Measurements from ENCODE around the gene PPP3R1.

Gene PPP3R1

DNA sequence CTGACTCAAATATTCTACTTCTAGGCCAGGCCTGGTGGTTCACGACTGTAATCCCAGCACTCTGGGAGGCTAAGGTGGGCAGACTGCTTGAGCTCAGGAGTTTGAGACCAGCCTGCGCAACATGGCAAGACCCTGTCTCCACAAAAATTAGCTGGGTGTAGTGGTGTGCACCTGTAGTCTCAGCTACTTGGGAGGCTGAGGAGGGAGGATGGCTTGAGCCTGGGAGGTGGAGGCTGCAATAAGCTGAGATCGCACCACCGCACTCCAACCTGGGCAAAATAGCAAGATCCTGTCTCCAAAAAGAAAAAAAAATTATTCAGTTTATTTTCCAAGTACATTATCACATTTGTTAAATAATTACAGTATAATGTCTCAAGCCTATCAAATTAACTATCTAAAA lies 7.3 kb downstream of the PPP3R1 start:
- no peak overlapping the region for H2AK5ac ChIP-seq (ENCODE audit: low read length)
- DNase-seq: no peak
- no peaks in the 10 kb centered on the region for H3K27me3 ChIP-seq (ENCODE audit: insufficient read depth, low read length)
- H3K36me3 ChIP-seq (ENCODE audit: control insufficient read depth in 1 of 2, insufficient read depth in 2 of 2, low read length in 2 of 2): peaks cover 3 to 4% of the 10 kb centered on the region in 2 experiments
- H2BK120ac ChIP-seq (ENCODE audit: insufficient read depth, low read length, poor library complexity): no peak overlapping the region
- H3K4me1 ChIP-seq (ENCODE audit: control insufficient read depth in 1 of 2, insufficient read depth in 2 of 2, low read length in 2 of 2): peaks cover 3 to 5% of the 10 kb centered on the region in 2 experiments
- H3K14ac ChIP-seq (ENCODE audit: low read length): no peak overlapping the region
- H3K18ac ChIP-seq (ENCODE audit: low read length): no peak overlapping the region
- no peaks in the 10 kb centered on the region for H3K9me3 ChIP-seq (ENCODE audit: insufficient read depth, low read depth, low read length)
- peaks cover 23% of the 10 kb centered on the region for H3K79me2 ChIP-seq (ENCODE audit: control insufficient read depth, insufficient read depth, low read length, poor library complexity)
- H4K91ac ChIP-seq (ENCODE audit: low read depth, low read length): no peak overlapping the region
- H3K4me3 ChIP-seq (ENCODE audit: low read depth, low read length): no peak overlapping the region
- H3K23ac ChIP-seq (ENCODE audit: low read length): no peak overlapping the region
- H3K9ac ChIP-seq (ENCODE audit: low read length): no peak overlapping the region
- H3K4me2 ChIP-seq (ENCODE audit: low read length): no peak overlapping the region
- WGBS (ENCODE audit: extremely low coverage, insufficient coverage, insufficient read length): no CpG with 5 or more reads among the region's 4 CpGs
- H2AFZ ChIP-seq (ENCODE audit: insufficient read depth, low read length, poor library complexity): no peak overlapping the region
- no peak overlapping the region for H2BK12ac ChIP-seq (ENCODE audit: low read length)
- H3K27ac ChIP-seq (ENCODE audit: low read depth, low read length): no peak overlapping the region
- peak overlapping the region; percentile 97 for H3K4ac ChIP-seq (ENCODE audit: low read depth, low read length)
- H4K12ac ChIP-seq (ENCODE audit: low read depth, low read length): peak overlapping the region; percentile 54
- no peak overlapping the region for H4K8ac ChIP-seq (ENCODE audit: low read depth, low read length)
- H2BK5ac ChIP-seq (ENCODE audit: low read depth, low read length, poor library complexity): no peak overlapping the region
- no peaks in the 10 kb centered on the region for H3K79me1 ChIP-seq (ENCODE audit: low read length)

DNA sequence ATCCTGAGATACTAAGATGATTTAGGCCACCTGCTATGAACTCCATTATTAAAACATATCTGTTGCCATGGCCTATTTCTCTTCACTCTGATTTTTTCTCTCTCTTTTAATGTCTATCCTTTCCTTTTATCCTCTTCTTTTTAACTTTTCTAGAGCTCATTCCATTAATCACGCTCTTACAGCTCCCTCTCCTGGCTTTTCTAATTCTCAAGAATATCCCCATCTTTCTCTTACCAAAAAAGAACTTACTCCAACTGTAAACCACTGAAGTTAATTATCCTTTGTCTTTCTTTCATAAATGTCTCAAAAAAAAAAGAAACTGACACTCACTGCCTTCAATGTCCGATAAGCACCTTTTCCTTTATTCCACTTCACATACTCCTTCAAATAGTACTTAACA lies 7.9 kb downstream of the PPP3R1 start:
- Histone ChIP-seq H4K8ac (ENCODE audit: low read depth, low read length) (no peak overlapping the region), H2BK12ac (ENCODE audit: low read length) (no peak overlapping the region), H4K91ac (ENCODE audit: low read depth, low read length) (no peak overlapping the region), H3K79me2 (ENCODE audit: control insufficient read depth, insufficient read depth, low read length, poor library complexity) (peaks cover 23% of the 10 kb centered on the region), H3K36me3 (ENCODE audit: control insufficient read depth in 1 of 2, insufficient read depth in 2 of 2, low read length in 2 of 2) (peaks cover 3 to 4% of the 10 kb centered on the region in 2 experiments), H2AFZ (ENCODE audit: insufficient read depth, low read length, poor library complexity) (no peak overlapping the region), H3K4ac (ENCODE audit: low read depth, low read length) (peak overlapping the region; percentile 94), H4K12ac (ENCODE audit: low read depth, low read length) (no peak overlapping the region), H2BK120ac (ENCODE audit: insufficient read depth, low read length, poor library complexity) (no peak overlapping the region), H3K27ac (ENCODE audit: low read depth, low read length) (no peak overlapping the region), H3K4me1 (ENCODE audit: control insufficient read depth in 1 of 2, insufficient read depth in 2 of 2, low read length in 2 of 2) (peaks cover 3 to 5% of the 10 kb centered on the region in 2 experiments), H3K79me1 (ENCODE audit: low read length) (no peaks in the 10 kb centered on the region), H3K4me2 (ENCODE audit: low read length) (no peak overlapping the region), H3K18ac (ENCODE audit: low read length) (no peak overlapping the region), H3K14ac (ENCODE audit: low read length) (no peak overlapping the region), H3K23ac (ENCODE audit: low read length) (no peak overlapping the region), H3K4me3 (ENCODE audit: low read depth, low read length) (no peak overlapping the region), H3K9ac (ENCODE audit: low read length) (no peak overlapping the region), H2AK5ac (ENCODE audit: low read length) (no peak overlapping the region), H3K27me3 (ENCODE audit: insufficient read depth, low read length) (no peaks in the 10 kb centered on the region), H3K9me3 (ENCODE audit: insufficient read depth, low read depth, low read length) (no peaks in the 10 kb centered on the region), H2BK5ac (ENCODE audit: low read depth, low read length, poor library complexity) (no peak overlapping the region)
- WGBS (ENCODE audit: extremely low coverage, insufficient coverage, insufficient read length): no CpG with 5 or more reads among the region's 2 CpGs
- DNase-seq: no peak

DNA sequence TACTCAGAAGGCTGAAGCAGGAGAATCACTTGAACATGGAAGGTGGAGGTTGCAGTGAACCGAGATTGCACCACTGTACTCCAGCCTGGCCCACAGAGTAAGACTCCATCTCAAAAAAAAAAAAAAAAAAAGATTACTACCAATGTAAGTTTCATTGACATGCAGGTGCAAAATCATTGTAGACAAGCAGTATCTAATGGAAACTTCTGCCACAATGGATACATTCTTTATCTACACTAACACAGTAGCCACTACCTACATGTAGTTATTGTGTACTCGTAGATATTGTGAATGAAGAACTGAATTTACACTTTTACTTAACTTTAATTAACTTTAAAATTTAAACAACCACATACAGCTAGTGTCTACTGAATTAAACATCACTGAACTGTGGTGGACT lies 10.6 kb downstream of the PPP3R1 start:
- Histone ChIP-seq H4K91ac (ENCODE audit: low read depth, low read length) (no peak overlapping the region), H3K4ac (ENCODE audit: low read depth, low read length) (peak overlapping the region; percentile 93), H2BK120ac (ENCODE audit: insufficient read depth, low read length, poor library complexity) (no peak overlapping the region), H3K4me2 (ENCODE audit: low read length) (no peak overlapping the region), H3K79me2 (ENCODE audit: control insufficient read depth, insufficient read depth, low read length, poor library complexity) (peaks cover 15% of the 10 kb centered on the region), H2BK12ac (ENCODE audit: low read length) (no peak overlapping the region), H3K4me1 (ENCODE audit: control insufficient read depth in 1 of 2, insufficient read depth in 2 of 2, low read length in 2 of 2) (peaks cover 0 to under 1% of the 10 kb centered on the region in 2 experiments), H3K9ac (ENCODE audit: low read length) (no peak overlapping the region), H2BK5ac (ENCODE audit: low read depth, low read length, poor library complexity) (no peak overlapping the region), H3K27me3 (ENCODE audit: insufficient read depth, low read length) (no peaks in the 10 kb centered on the region), H3K4me3 (ENCODE audit: low read depth, low read length) (no peak overlapping the region), H3K23ac (ENCODE audit: low read length) (no peak overlapping the region), H4K8ac (ENCODE audit: low read depth, low read length) (no peak overlapping the region), H3K14ac (ENCODE audit: low read length) (no peak overlapping the region), H2AK5ac (ENCODE audit: low read length) (no peak overlapping the region), H3K27ac (ENCODE audit: low read depth, low read length) (no peak overlapping the region), H3K9me3 (ENCODE audit: insufficient read depth, low read depth, low read length) (no peaks in the 10 kb centered on the region), H3K18ac (ENCODE audit: low read length) (no peak overlapping the region), H4K12ac (ENCODE audit: low read depth, low read length) (no peak overlapping the region), H3K79me1 (ENCODE audit: low read length) (no peaks in the 10 kb centered on the region), H2AFZ (ENCODE audit: insufficient read depth, low read length, poor library complexity) (no peak overlapping the region), H3K36me3 (ENCODE audit: control insufficient read depth in 1 of 2, insufficient read depth in 2 of 2, low read length in 2 of 2) (peaks cover 3 to 4% of the 10 kb centered on the region in 2 experiments)
- no peak for DNase-seq
- WGBS (ENCODE audit: extremely low coverage, insufficient coverage, insufficient read length): no CpG with 5 or more reads among the region's 2 CpGs

DNA sequence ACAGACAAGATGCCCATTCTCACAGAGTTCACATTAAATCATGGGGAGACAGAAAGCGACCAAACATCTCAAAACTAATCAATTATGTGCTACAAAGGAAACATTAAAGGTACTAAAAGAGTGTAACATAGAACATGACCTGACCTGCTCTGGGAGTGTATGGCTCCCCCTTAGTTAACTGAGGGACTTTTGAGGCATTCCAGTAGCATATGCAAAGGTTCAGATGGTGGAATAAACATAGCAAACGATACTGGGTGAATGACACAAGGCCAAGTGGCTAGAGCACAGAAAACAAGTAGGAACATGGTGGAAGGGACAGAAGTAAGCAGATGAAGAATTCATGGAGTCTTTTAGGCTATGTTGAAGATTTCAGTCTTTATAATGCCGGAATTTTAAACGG lies 11.9 kb downstream of the PPP3R1 start:
- Histone ChIP-seq H3K18ac (ENCODE audit: low read length) (no peak overlapping the region), H3K9ac (ENCODE audit: low read length) (no peak overlapping the region), H3K4me2 (ENCODE audit: low read length) (no peak overlapping the region), H3K36me3 (ENCODE audit: control insufficient read depth in 1 of 2, insufficient read depth in 2 of 2, low read length in 2 of 2) (peaks cover 3 to 4% of the 10 kb centered on the region in 2 experiments), H2BK12ac (ENCODE audit: low read length) (no peak overlapping the region), H4K8ac (ENCODE audit: low read depth, low read length) (no peak overlapping the region), H3K79me1 (ENCODE audit: low read length) (no peaks in the 10 kb centered on the region), H3K4me1 (ENCODE audit: control insufficient read depth in 1 of 2, insufficient read depth in 2 of 2, low read length in 2 of 2) (no peaks in the 10 kb centered on the region), H3K27me3 (ENCODE audit: insufficient read depth, low read length) (no peaks in the 10 kb centered on the region), H3K27ac (ENCODE audit: low read depth, low read length) (no peak overlapping the region), H2BK5ac (ENCODE audit: low read depth, low read length, poor library complexity) (no peak overlapping the region), H4K91ac (ENCODE audit: low read depth, low read length) (no peak overlapping the region), H4K12ac (ENCODE audit: low read depth, low read length) (no peak overlapping the region), H3K23ac (ENCODE audit: low read length) (no peak overlapping the region), H3K4ac (ENCODE audit: low read depth, low read length) (peak overlapping the region; percentile 84), H2BK120ac (ENCODE audit: insufficient read depth, low read length, poor library complexity) (no peak overlapping the region), H2AFZ (ENCODE audit: insufficient read depth, low read length, poor library complexity) (no peak overlapping the region), H3K79me2 (ENCODE audit: control insufficient read depth, insufficient read depth, low read length, poor library complexity) (peaks cover 12% of the 10 kb centered on the region), H2AK5ac (ENCODE audit: low read length) (no peak overlapping the region), H3K9me3 (ENCODE audit: insufficient read depth, low read depth, low read length) (no peaks in the 10 kb centered on the region), H3K14ac (ENCODE audit: low read length) (no peak overlapping the region), H3K4me3 (ENCODE audit: low read depth, low read length) (no peak overlapping the region)
- no CpG with 5 or more reads among the region's 4 CpGs for WGBS (ENCODE audit: extremely low coverage, insufficient coverage, insufficient read length)
- DNase-seq: no peak

Data from trophoblast cell (in vitro differentiated cells and primary cell).